Measurements from ENCODE around the gene COL2A1.
"Not testable (repeated sequence)": the region's sequence is repeated elsewhere in the genome, so short reads cannot be mapped to it uniquely, and the experiment has no call there.

Gene COL2A1

DNA sequence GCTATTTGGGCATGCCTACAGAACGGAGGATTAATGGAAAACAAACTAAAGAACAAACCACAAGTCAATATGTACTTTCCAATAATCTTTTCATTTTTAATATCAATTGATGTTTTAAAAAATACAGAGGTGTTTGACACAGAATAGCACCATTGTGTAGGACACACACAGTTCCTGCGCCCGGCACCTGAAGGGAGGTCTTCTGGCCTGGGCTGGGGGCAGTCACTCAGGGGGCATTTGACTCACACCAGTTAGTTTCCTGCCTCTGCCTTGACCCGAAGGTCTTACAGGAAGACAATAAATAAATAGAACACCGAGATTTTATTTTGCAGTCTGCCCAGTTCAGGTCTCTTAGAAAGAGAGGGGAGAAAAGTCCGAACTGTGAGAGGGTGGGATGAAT is 31.4 kb downstream of the COL2A1 start:
- no peak for DNase-seq

DNA sequence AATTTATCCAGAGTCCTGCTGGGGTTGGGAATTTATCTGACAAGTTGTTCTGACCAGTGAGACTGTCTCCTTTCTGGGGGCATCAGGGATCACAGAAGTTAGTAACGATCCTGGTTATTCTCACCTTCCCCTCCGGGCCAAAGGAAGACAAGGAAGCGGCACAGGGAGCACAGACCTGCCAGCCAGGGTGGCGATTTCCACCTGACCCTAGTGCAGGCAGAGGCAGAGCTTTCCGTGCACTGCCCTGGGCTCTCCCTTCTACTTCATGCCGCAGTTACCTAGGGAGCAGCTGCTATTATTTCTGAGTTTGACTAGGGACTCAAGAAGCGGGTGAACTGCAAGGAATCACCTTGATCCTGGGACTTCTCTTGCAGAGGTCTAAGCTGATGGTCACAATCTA is 33.4 kb downstream of the COL2A1 start:
- no peak for DNase-seq

DNA sequence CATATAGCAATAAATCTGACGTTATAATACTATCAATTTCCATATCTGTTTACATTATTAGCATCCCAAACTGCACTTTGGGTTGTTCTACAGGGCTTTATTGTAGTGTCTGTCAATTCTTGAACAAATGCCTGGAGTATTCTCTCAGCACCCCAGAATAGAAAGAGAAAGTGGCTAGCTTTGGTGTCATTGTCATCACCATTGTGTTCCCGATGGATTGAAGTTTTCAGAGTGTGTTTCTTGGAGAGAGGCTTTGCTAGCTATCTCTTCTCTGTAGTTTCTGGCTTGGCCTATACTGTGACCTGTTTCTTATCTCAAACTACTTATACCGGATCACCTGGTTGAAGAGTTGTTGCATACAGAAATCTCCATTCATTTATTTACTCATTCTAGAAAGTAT is 34.4 kb downstream of the COL2A1 start:
- no peak for DNase-seq

DNA sequence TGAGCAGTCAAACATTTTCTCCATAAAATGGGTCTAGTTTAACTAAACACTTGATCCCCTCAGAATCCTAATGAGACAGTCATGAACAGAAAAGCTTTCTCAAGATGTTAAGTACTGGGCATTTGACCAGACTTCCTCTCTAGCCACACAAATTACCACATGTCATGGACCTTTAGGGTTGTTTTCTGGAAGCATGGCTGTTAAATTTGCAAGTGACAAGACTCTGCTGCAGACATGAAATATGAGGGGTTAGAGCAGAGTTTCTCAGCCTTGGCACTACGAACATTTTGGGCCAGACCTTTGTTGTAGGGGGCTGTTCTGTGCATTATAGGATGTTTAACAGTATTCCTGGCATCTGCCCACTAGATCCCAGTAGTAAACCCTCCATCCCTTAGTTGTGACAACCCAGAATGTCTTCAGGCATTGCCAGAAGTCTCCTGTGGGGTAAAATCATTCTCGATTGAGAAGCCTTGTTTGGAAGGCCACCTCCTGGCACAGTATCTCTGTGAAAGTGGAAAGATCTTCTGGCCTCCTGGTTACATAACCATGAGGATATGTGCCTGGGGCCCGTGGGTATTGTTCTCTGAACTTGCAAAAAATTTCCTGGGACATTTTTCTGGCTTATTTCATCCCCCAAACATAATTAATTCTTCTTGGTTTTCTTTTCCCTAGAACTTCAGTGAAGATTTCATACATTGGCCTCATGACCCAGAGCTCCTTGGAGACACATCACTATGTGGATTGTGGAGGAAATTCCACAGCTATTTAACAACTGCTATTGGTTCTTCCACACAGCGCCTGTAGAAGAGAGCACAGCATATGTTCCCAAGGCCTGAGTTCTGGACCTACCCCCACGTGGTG is 36.6 kb downstream of the COL2A1 start:
- DNase-seq, result no peak

DNA sequence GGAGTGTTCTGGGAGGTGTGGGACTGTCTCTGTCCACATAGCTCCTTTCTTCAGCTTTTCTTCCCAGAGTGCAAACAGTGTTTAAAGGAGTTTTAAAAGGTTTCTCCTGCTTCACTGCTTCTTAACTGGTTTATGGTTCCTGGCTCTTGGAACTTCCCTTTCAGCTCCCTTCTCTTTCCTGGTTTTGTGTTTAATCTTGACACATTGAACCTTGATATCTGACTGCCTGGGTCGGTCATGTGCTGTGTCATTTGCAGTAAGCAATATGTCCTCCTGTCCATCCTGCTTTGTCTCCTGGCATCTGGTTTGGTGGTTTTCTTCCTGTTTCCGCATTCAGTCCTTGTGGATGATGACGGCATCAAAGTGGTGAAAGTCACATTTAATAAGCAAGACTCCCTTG is 38.7 kb downstream of the COL2A1 start:
- no peak for DNase-seq

DNA sequence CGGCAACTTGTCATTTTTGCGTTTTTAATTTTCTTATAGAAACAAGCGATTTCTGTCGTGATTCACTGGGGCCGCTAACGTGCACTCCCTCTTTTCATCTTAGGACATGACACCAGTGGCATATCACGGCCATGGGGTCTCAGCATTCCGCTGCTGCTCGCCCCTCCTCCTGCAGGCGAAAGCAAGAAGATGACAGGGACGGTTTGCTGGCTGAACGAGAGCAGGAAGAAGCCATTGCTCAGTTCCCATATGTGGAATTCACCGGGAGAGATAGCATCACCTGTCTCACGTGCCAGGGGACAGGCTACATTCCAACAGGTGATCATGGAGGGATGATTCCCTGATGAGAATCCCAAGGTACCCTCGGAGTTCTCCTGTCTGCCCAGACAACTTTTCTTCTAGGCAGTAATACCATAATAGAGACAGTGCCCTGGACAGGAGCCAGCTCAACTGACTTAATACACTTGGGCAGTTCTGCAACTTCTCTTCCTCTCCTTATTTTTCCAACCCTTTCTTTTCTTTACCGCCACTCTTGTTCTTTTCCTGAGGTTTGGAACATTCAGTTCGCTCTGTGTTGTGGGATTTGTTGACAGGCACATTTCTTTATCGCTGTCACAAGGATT is 40.1 kb downstream of the COL2A1 start:
- DNase-seq, result no peak

DNA sequence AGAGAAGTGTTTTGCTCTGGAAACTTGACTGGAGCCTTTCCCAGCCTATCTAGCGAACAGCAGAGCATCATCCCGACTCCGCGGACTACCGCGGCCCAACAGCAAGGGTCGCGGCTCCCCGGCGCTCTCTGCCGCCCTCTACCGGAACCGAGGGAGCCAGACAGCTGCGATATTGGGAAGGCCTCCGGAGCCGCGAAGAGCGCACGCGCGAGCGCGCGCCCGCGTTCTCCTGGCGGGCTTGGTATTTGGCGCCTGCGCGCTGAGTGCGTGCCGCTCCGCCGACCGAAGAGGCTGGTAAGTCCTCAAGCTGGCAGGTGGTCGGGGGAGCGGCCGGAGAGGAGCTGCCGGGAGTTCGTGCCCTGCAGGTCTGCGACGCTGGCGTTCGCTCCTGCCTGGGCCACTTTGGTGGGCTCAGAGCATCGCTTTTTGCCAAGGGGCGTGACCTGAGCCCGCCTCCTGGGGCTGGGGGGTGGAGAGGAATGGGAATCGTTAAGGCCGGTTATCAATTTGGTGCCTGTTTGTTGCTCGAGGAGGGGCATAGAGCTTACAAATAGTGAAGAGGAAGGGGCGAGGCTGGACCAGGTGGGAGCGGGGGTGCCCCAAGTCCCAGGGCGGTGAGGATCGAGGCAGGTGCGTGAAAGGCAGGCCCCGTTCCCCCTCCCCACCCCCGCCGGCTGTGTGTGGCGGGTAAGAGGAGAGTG is 40.8 kb downstream of the COL2A1 start, which contains the start of gene TMEM106C:
Gene TMEM106C, plus strand, starts transcription at position 257 of the 701 bp plus-strand sequence. CDS start 641 bp downstream, outside the sequence.
- peak; percentile 93 for DNase-seq

DNA sequence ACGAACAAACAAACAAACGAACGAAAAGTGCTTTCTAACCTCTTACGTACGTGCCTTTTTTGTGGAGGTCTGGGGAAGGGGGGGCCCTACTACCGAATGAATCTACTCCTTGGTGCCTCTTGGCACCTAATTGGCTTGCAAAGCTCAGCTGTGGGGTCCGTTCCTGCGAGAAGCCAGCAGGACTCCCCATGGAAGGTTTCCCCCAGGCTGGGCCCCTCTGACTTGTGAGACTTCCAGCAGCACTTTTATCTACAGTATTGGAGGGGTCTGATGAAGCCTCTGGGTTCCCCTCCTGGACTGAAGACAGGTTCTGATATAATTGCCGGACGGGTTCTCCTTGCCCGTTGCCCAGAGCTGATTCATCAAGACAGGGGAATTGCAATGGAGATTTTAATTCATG is 42.1 kb downstream of the COL2A1 start:
- DNase-seq, result no peak

DNA sequence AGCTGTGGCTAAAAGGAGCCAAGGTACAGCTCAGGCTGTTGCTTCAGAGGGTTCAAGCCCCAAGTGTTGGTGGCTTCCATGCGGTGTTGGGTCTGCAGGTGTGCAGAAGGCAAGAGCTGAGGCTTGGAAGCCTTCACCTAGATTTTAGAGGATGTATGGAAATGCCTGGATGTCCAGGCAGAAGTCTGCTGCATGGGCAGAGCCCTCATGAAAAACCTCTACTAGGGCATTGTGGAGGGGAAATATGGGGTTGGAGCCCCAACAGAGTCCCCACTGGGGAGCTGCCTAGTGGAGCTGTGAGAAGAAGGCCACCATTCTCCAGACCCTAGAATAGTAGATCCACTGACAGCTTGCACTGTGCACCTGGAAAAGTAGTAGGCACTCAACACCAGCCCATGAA is 46.6 kb downstream of the COL2A1 start:
- DNase-seq, result not testable (repeated sequence)

DNA sequence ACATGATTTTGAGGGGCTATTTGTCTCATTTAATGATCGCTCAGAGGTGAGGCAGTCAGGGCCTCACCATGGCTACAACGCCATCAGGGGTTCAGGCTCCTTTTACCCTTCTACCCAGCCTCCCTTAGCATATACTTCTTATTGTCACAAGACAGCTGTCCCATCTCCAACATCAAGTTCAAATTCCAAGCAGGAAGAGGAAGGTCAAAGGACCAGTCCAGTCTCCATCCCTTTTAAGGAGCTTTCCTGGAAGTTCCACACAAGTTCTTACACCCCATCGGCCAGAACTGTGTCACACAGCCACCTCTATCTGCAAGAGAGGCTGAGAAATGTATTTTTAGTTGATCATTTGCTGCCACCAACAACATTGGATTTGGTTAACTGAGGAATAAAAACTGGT is 49.2 kb downstream of the COL2A1 start:
- no peak for DNase-seq

DNA sequence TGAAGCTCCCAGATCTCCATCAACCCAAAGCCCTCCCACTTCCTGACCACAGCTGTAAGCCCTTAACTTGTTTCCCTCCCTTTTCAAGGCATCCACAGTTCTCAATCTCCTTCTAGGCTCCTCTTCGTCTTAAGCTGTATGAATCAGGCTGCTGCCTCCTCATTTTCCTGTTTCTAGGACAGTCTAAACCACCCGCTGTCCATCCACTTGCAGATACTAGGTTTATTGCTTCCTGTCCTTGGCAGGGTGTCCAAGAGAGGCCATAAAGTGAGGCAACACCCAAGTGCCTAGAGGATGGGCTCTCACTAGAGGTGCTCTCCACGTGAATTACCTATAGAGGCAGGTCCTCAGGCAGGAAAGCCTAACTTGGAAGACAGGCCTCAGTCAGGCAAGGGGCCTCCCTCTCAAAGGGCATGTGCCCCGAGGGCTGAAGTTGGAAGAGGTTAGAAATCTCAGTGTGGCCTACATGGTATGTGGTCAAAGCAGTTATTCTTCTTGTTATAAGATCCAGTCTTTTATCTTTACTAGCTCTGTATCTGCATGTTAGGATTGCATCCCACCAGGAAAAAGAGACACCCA is 49.7 kb downstream of the COL2A1 start:
- no peak for DNase-seq

DNA sequence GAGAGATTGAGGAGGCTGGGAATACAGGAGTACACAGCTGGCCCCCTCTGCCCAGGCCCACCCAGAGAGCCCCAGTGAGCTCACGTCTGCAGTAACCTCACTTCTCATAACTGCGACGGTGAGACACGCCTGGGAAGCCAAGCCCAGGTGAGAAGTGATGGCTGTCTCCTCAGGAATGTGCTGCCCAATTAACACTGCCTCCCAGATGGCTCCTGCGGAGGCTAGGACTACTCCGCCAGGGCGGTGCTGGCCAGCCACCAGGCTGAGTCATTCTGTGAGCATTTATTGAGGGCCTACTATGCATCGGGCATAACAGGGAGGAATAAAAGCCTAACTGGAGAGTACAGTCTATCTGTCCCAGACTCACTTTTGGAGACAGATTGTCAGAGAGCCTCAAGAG is 50.2 kb downstream of the COL2A1 start:
- DNase-seq, result no peak

DNA sequence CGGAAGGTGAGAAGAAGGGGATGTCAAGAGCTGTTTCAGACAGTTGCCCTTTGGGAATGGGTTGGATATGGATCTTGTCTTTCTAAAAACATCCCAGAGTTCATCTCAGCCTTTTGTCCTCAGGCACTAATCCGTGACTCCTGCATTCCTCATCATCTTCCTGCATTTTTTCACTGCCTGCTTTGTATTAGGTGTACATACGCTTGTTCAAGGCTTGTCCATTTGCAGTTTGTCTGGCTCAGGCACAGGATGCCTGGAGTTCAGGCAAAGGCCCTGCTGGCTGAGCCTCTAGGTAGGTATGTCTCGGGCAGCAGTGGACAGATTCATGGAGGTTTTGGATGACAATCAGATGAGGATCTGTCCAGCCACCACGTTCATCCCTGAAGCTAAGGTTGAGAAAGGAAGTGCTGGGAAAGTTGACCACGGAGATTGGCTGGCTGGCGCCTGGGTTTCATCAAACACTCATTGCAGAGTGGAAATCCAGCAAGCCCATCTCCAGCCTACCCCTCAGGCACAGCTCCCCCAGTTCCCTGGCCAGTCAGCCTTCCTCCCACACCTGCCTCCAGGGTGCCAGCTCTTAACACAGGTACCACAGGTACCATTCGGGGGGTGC is 53.3 kb downstream of the COL2A1 start:
- no peak for DNase-seq

DNA sequence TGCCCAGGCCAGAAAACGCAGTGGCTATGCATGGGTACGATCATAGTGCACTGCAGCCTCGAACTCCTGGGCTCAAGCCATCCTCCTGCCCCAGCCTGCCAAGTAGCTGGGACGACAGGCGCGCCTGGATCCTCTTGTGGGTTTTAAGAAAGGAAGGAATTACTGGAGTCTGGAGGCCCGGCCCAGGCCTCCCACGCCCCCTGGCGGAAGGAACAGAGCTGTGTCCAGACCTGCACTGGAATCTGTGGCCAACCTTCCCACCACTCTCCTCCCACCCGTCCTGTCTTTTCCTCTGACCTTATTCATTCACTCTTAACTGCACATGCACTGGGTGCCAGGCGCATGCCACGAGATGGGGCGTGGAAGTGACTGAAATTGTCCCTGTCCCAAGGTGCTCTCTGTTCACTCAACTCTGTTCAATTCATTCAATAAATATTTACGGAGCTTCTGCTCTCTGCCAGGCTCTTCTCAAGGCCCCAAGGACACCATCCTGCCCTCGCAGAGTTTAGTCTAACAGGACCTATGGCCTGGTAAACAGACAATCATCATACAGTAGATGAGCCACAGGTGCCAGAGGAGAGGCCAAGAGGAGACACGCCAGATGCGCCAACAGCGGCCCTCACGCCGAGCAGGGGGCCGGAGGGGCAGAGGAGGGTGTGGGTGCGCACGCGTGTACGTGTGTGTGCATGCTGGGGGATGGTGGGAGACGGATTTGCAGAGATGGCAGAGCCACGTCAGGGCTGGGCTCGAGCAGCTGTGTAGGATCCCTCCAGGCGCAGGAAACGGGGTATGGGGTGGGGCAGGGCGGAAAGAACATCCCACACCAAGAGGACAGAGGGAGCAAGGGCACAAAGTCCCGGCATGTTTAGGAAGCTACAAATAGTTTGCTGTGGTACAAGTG is 54.6 kb downstream of the COL2A1 start:
- peak; percentile 51 for DNase-seq

DNA sequence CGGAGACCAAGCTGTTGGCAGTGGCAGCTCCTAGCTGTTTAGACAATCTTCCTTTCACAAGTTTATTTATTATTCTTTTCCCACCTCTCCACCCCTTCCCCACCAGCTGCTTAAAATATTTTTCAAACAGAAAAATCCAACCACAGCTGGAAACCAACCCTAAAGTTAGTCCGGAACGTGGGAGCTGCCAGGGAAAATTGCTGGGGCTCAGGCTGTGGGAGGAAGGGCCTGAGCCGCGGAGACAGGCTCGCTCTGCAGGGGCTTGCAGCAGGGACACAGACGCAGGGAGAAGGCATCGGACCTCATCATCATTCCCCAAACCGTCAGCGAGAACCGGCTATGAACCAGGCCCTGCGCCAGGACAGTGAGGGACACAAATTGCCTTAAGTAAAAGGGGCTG is 56.9 kb downstream of the COL2A1 start:
- no peak for DNase-seq

DNA sequence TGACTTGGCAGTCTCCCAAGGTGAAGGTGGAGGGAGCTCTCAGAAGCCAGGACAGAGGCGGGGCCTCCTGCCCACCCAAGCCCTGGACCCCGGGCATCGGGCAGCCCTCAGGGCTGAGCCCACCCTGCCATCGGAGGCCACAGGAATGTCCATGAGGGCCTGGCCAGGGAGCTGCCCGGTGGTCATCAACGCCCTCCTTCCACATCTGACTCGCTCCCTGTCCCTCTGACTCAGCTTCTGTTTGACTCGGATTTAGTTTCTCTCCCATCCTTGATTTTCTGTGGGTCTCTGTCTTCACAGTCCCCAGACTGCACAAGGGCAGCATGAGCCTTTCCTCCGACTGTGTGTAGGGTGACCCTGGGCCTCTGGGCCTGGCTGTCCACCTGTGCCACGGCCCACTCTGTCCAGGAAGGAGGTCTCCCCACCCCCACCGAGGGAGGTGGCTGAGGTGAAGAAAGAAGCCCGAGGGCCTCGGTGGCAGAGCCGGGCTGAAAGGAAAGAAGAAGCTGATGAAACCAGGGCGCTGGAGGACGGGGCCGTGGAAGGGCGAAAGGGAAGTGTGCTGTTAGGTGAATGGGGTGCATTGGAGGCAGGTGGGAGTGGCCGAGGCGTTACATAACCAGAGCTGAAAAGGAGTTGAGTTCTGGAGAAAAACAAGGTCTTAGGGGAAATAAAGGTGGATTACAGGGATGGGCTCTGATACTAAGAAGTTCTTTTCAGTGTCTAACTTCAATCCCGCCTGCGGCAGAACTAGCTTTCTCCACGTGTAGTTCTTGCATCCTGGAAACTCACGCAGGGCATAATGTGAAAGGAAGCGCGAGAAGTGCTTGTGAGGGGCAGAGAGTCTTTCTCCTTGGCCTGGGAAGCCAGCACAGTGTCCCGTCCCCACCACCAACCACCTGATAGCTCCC is 57.6 kb downstream of the COL2A1 start:
- DNase-seq, result no peak

DNA sequence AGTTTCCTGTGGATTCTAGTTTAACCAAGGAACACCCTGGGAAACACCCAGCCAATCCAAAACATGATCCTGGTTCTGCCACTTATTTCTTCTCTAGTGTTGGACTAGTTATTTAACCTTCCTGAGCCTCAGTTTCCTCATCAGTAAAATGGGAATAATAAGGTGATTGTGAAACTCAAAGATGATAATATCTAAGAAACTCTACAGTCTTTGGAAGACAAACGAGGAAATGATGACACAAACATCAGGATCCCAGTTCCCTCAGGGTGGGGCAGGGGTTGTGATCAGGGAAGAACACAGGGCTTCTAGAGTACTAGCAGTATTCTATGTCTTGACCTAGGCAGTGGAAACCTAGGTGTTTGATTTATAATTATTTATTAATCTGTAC is 58.9 kb downstream of the COL2A1 start:
- DNase-seq, result no peak

DNA sequence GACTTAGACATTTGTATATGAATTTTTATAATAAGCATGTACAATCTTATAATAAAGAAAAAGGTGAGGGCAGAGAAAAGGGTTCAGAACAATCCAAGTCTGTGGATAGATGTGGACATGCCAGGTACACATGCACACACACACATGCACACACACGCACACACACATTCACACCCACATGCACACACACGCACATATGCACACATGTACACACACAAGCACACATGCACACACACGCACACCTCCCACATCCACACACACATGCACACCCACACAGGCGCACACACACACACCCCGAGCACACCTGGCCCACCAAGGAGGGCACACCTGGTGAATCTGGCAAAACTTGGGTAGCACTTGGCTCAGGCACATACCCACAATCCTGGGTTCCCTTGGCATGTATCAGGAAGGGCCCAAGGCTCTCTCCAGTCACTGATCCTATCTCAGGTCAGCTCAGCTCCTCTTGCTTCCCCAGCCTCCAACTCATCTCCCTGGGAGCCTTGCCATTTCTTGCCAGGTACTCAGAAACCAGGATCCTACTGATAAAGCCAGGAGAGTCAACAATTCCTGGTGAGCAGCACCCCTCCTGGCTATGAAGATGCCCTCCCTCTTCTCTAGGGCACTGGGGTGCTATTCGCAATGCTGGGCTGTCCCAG is 59.5 kb downstream of the COL2A1 start:
- DNase-seq, result no peak

DNA sequence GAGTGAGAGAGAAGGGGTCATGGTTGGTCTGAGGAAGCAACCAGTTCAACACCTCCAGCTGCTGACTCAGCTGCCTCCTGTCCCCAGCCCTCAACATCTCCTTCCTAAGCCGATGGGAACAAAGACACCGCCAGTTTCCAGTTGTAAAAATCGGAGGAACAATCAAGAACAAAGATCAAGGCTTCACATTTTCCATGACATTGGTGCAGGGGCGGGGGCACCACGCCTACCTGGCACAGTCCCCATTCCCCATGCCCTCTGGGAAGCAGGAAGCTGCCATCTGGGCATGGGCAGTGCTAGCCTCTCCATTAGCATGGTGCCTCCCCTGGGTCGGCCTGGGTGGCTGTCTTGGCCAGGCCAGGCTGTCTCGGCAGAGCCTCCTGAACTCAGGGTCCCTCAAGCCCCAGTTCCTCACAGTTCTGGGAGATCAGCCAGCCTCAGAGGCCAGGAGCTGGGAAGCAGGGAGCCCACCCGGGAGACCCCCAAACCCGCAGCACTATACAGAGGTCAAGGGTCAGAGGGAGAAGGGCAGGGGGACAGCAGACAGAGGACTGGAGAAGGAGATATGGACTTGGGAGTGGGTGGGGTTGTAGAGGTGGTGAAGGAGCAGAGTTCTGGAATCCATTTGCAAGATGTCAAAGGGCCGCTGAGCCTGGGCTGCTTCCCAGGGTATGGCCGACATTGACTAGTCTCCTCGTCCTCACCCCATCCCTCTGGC is 60.5 kb downstream of the COL2A1 start:
- no peak for DNase-seq
